Left renal pelvis (tissue), 4 donors: Measurements from ENCODE around the gene STK32C. TPM values are rescaled to one million over a fixed set of nuclear protein-coding genes. Genes with fewer than 3 reads are reported as not detected.

Source experiments
- DNase-seq, 4 donors: peaks; one replicate each; pipeline ENCODE4 v3.0.0-alpha.2; 2013; ENCODE audit warnings: low read depth in 4 of 4, low spot score in 3 of 4
- polyA plus RNA-seq, 4 donors: library from polyadenylated mRNA; unstranded; fragments of 120-200 nt; gene quantifications; one replicate each; pipeline ENCODE4 v1.2.1, GENCODE V29; 2013; ENCODE audit not compliant: insufficient read length in 4 of 4

Gene STK32C
- polyA plus RNA-seq, 4 donors = 6.5 to 15.1 (median 11.5) TPM

DNA sequence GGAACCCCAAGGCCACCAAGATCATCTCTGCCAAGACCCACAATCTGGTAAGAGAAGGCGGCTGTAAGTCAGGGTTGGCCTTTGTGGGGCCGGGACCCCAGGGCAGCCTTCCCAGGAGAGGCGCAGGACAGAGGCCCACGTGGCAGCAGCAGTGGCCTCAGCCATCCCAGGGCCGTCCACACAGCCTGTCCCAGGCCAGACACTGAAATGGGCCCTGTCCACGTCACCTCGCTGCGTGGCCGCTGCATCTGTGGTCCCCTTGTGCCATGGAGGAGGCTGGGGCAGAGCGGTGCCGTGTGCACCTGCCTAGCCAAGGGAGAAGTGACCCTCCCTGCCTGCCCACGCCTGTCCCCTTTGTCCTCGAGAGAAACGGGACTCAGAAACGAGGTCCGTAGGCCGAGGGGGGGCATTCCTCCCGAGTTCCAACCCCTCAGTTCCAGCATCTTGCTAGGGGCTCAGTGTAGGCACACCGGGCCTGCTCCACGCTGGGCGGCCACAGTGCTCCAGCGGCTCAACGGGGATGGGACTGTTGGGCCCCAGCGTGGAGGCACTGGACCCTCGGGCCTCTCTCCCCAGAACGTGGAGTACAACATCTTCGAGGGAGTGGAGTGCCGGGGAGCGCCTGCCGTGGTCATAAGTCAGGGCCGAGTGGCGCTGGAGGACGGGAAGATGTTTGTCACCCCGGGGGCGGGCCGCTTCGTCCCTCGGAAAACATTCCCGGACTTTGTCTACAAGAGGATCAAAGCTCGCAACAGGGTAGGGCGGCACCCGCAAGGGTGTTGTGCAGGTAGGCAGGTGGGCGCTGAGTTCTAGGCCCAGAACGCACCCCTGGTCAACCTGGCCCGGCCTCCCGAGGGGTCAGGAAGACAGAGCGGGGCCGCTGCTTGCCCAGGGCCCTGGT is 105.4 kb downstream of the STK32C start:
- no peak for DNase-seq

GRCh38 chr10:132201111-132201969 is 106.4 kb downstream of the STK32C start:
- DNase-seq = no peak

- no peak for DNase-seq
Measured at GRCh38 chr10:132200344-132201110, 107.2 kb downstream of the STK32C start.

DNA sequence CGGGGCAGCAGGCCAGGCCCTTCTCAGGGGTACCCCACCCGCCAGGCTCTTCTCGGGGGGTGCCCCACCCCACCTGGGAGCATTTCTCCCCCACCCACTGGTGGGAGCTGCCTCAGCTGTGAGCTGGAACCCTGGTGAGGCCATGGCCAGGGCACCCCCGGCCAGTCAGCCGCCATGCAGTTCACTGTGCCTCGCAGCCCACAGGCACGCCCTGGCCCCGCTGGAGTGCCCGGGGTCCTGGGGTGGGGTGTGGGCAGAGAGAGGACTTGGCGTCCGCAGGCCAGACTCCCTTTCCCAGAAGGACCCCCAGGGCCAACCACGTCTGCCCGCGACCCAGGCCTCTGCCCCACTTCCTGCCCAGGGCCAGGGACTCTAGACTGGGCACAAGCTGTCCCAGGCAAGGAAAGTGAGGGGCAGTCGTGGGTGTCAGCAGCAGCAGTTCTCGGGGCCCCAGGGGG is 107.9 kb downstream of the STK32C start:
- no peak for DNase-seq

GRCh38 chr10:132199268-132199853 is 108.4 kb downstream of the STK32C start:
- no peak for DNase-seq

GRCh38 chr10:132198381-132199181 is 109.2 kb downstream of the STK32C start:
- no peak for DNase-seq

DNA sequence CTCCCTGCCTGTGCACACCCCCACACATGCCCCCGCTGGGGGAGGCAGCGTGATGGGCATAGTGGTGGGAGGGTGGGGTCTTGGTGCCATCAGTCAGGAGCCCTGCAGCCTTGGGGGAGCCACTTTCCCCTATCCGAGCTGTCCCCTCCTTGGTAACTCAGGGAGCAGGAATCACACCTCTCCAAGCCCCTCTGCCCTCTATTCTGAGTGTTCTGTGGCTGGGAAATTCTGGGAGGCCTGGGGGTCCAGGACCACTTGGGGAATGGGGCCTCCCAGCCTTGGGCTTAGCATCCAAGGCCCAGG is 109.7 kb downstream of the STK32C start:
- DNase-seq = no peak

- DNase-seq = no peak
Measured at GRCh38 chr10:132197271-132198067, 110.3 kb downstream of the STK32C start.

- DNase-seq = no peak
Measured at GRCh38 chr10:132196178-132197113, 111.3 kb downstream of the STK32C start.

GRCh38 chr10:132195366-132196075 is 112.2 kb downstream of the STK32C start:
- no peak for DNase-seq

- DNase-seq = no peak
Measured at GRCh38 chr10:132194726-132195125, 113.0 kb downstream of the STK32C start.

DNA sequence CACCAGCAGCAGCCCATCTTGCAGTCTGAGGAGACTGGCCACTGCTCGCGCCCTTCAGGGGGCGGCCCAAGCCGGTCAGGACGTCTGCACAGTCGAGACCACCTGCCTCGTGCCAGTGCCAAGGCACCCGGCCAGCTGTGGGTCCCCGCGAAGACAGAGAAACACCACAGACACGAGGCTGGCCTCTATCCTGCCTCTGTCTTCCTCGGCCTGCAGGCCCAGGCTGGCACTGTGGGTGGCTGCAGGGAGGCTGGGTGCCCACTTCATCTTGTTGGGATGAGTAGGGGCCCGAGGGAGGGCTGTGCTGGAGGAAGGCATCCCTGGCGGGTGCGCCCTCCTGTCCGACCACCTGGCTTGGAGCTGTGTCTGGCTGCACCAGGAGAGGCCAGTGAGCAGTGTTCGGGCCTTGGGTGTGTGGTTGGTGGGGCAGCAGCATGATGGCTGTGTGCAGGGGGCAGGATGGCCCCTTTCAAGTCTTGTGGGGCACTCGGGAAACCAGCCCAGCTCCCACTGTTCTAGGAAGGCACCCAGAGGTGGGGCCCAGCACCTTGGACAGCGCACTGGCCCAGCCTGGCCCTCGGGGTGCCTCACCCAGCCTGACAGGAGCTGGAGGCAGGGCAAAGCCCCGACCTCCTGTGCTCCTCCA is 113.7 kb downstream of the STK32C start:
- DNase-seq = no peak

DNA sequence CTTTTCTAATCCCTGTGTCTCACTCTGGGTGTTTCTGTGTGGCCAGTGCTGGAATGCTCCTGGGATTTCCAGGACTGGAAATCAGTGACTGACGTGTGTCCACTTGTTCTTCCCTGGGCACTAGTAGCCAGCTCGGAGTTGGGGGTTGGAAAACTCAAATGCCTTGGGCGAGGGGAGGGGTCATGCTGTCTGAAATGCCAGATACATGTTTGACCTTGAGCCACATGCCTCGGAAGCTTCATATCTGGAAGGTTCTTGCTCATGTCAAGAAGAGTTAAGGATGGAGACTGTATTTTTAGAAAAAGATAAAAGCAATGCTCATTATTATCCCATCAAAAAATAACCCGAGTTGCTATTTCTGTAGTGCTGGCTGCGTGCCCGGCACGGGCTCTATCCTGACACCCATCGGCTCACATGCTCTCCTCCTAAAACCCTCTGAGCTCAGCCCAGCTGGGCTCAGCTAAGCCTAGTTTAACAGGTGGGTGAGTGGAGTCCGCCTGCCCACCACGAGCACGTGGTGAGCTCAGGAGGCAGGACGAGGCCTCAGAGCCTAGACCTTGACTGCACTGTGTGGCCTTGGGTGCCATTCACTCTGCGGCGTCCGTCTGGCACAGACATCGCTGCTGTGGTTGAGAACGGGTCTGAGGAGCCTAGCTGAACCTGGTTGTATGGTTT is 114.6 kb downstream of the STK32C start:
- no peak for DNase-seq

DNA sequence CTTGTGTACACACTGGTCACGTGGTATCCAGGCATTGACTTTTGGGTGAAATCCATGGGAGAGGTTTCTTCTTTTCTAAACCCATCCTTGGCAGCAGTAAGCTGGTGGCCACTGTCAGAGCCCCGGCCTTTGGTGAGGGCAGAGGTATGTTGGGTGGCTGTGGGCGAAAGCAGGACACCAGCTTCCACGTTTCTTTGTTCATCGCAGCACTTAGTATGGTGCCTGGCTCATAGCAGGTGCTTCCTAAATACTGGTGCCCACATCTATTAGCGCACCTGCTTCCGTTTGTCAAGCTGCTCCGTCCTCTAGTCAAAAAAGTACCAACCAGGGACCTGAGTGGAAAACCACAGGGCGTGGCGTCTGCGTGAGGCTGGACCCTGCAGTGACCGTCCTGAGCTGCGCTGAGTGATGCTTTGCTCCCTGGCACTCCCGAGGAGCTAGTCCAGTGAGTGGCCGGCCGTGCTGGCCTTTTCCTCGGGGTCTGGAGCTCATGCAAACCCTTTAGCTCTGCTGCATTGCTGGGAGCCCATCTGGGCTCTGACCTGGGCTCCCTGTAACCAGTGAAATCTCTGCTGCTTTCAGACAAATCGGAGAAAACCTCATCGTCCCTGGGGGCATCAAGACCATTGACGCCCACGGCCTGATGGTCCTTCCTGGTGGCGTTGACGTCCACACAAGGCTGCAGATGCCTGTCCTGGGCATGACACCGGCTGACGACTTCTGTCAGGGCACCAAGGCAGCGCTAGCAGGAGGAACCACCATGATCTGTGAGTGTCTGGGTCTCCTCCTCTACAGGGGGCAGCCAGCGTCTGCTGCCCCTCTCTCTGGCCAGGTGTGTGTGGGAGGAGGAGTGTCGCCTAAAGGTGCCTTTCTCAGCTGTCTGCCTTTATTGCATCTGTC is 115.4 kb downstream of the STK32C start:
- DNase-seq = no peak

DNA sequence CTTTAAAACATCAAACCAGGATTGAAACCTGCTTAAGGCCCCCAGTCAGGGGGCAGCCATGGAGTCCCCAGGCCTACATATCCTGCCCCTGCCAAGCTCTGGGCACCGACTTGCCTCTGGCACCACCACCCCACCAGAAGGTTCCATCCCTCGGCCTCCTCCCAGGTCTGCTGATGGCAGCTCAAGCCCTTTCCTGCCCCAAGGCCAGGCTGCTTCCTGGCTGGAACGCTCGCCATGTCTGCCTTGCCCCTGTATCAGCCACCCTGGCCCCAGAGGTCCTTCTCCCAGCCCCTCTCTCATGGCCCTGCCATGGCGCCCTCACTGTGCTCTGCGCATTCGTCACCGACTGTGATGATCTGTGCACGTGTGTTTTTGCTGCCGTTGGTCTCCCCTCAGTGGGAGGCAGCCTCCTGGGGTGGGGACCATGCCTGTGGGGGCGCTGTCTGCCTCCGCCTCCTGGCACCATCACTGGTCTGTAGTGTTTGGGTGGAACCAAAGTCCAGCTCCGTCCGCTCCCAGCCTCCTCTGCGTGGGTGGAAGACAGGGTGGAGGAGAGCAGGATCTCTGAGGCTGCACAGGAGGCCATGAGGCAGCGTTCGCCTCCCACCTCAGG is 117.8 kb downstream of the STK32C start:
- DNase-seq = no peak
